ENCODE measurements around the gene MEX3D.
A peak's percentile ranks its signal among the peaks of the same experiment; 100 is the strongest.

The MEX3D gene

GRCh38 chr19:1599460-1599846 lies 31.3 kb upstream of the MEX3D start:
- H3K27ac ChIP-seq = no peak overlapping the region
- H3K4me3 ChIP-seq = no peak overlapping the region

GRCh38 chr19:1598777-1599459 lies 30.8 kb upstream of the MEX3D start:
- Histone ChIP-seq H3K27ac (no peak overlapping the region), H3K4me3 (no peak overlapping the region)

- H3K4me3 ChIP-seq = peak overlapping the region in 5 of 7 experiments; percentile 44 to 89 (median 48)
Observed at GRCh38 chr19:1593501-1593772, 25.3 kb upstream of the MEX3D start.

GRCh38 chr19:1592755-1593500 lies 24.8 kb upstream of the MEX3D start, which contains the start of gene MBD3:
MBD3 (minus strand) TSS chr19:1592865; CDS start chr19:1592631, 234 bp downstream.
- peak within 1 kb of the TSS; percentile 79 to 89 (median 83) for H3K4me3 ChIP-seq

More at GRCh38 chr19:1593501-1593772, 25.3 kb upstream of the MEX3D start:
- peak overlapping the region in 14 of 21 experiments; percentile 62 to 98 (median 80) for H3K27ac ChIP-seq

GRCh38 chr19:1592024-1592754 lies 24.1 kb upstream of the MEX3D start:
- Histone ChIP-seq H3K4me3 (peak overlapping the region; percentile 79 to 89 (median 83)), H3K27ac (peak overlapping the region; percentile 82 to 99 (median 96))

More at GRCh38 chr19:1592755-1593500, 24.8 kb upstream of the MEX3D start, which contains the start of gene MBD3:
- peak within 1 kb of the TSS; percentile 82 to 99 (median 96) for H3K27ac ChIP-seq

- Histone ChIP-seq H3K27ac (peak overlapping the region; percentile 82 to 99 (median 96)), H3K4me3 (peak overlapping the region; percentile 79 to 89 (median 83))
Observed at GRCh38 chr19:1591421-1592023, 23.4 kb upstream of the MEX3D start.

- peak overlapping the region; percentile 79 to 89 (median 83) for H3K4me3 ChIP-seq
- H3K27ac ChIP-seq = peak overlapping the region in 18 of 21 experiments; percentile 91 to 99 (median 96)
Observed at GRCh38 chr19:1590641-1591397, 22.7 kb upstream of the MEX3D start.

GRCh38 chr19:1587872-1588271 lies 19.7 kb upstream of the MEX3D start:
- Histone ChIP-seq H3K27ac (peak overlapping the region in 3 of 21 experiments; percentile 24 to 41 (median 34)), H3K4me3 (no peak overlapping the region)

GRCh38 chr19:1585243-1585580 lies 17.1 kb upstream of the MEX3D start:
- Histone ChIP-seq H3K4me3 (no peak overlapping the region), H3K27ac (no peak overlapping the region)

- H3K4me3 ChIP-seq = no peak overlapping the region
- no peak overlapping the region for H3K27ac ChIP-seq
Observed at GRCh38 chr19:1584500-1585242, 16.5 kb upstream of the MEX3D start.

GRCh38 chr19:1582201-1582600 lies 14.1 kb upstream of the MEX3D start:
- Histone ChIP-seq H3K4me3 (no peak overlapping the region), H3K27ac (no peak overlapping the region)

GRCh38 chr19:1580957-1581356 lies 12.8 kb upstream of the MEX3D start:
- H3K4me3 ChIP-seq = no peak overlapping the region

GRCh38 chr19:1580382-1580781 lies 12.3 kb upstream of the MEX3D start:
- H3K4me3 ChIP-seq = no peak overlapping the region
- no peak overlapping the region for H3K27ac ChIP-seq

More at GRCh38 chr19:1580957-1581356, 12.8 kb upstream of the MEX3D start:
- no peak overlapping the region for H3K27ac ChIP-seq

GRCh38 chr19:1579222-1579621 lies 11.1 kb upstream of the MEX3D start:
- Histone ChIP-seq H3K4me3 (no peak overlapping the region), H3K27ac (no peak overlapping the region)

- no peak overlapping the region for H3K4me3 ChIP-seq
- no peak overlapping the region for H3K27ac ChIP-seq
Observed at GRCh38 chr19:1577929-1578618, 9.9 kb upstream of the MEX3D start.

GRCh38 chr19:1577090-1577928 lies 9.2 kb upstream of the MEX3D start:
- no peak overlapping the region for H3K27ac ChIP-seq
- no peak overlapping the region for H3K4me3 ChIP-seq

All from skin epidermis (tissue), 12 donors.